NCI-H345 (cell line): ENCODE results near the gene KDSR.
A peak's percentile ranks its signal among the peaks of the same experiment; 100 is the strongest.
"Not testable (repeated sequence)": the region's sequence is repeated elsewhere in the genome, so short reads cannot be mapped to it uniquely, and the experiment has no call there.

Source experiments
- DNase-seq: peaks from one replicate; lab custom pipeline; 2025; lab: John Stamatoyannopoulos, UW

KDSR gene

DNA sequence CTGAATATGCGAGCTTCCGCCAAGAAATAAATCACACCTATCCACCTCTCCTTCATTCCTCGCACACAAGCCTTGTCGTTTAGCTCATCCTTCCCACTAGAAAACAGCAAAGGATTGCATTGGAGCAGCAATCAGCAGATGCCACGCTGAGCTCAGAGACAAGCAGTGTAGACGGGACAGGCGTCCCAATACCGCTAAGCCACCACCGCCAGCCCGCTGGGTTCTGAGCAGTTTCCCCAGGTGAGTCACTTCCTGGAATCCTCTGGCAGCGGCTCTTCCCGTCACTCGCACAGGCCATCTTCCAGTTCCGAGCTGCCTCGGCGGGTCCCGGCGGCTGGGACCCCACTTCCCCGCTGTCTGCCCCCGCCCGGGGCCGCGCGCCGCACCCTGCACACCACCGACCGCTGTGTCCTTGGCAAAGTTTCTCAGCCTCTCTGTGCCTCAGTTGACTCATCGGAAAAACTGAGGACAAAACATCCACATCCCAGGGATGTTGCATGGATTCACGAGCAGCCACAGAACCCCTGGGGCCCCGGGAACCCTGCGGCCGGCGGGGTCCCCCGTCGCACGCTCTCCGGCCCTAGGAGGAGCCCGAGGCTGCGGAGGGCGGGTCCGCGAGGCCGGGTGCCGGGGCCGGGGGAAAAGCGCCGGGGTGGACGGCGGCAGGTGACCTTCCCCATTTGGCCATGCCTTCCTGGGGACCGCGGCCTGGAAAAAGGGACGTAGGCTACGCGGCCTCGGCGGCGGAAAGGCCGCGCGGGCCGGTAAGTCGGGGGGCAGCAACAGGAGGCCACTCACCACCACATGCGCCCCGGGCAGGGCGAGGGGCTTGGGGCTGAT is 573 bp downstream of the KDSR start:
- DNase-seq, result peak; percentile 42

- no peak for DNase-seq
Observed at GRCh38 chr18:63365876-63366212, 1.2 kb downstream of the KDSR start.

GRCh38 chr18:63363951-63364350 is 3.1 kb downstream of the KDSR start:
- no peak for DNase-seq

DNA sequence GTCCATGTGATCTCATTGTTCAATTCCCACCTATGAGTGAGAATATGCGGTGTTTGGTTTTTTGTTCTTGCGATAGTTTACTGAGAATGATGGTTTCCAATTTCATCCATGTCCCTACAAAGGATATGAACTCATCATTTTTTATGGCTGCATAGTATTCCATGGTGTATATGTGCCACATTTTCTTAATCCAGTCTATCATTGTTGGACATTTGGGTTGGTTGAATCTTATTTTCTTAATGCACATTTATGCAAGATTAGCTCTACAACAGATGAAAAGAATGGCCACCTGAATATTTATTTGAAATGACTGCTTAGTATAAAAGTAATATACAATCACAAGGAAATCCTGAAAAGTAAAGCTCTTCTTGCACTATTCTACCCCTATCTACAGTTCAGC is 3.6 kb downstream of the KDSR start:
- DNase-seq, result not testable (repeated sequence)

DNA sequence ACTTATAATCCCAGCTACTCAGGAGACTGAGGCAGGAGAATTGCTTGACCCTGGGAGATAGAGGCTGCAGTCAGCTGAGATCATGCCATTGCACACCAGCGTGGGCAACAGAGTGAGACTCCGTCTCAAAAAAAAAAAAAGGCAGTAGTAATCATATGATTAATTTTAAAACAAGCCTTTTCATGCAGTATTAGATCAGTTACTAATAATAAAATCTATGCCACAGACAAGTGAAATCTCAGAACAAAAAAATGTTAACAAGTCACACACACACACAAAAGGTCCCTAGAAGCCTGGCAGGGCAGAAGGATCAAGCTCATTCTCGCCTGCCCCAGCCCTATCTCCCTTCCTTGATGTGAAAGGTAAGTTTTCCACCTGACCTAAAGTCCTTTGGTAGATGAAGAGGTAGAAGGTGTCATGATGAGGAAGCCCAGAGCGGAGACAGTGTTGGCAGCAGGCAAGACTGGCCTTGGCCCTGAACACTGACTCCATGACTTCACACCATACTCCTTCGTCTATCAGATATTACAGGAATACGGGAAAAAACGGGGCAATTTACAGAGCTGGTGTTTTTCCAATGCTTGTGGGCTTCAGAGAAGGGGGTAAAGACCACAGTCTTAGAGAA is 10.6 kb downstream of the KDSR start:
- DNase-seq, result no peak

- no peak for DNase-seq
Observed at GRCh38 chr18:63350230-63350629, 16.8 kb downstream of the KDSR start.

DNA sequence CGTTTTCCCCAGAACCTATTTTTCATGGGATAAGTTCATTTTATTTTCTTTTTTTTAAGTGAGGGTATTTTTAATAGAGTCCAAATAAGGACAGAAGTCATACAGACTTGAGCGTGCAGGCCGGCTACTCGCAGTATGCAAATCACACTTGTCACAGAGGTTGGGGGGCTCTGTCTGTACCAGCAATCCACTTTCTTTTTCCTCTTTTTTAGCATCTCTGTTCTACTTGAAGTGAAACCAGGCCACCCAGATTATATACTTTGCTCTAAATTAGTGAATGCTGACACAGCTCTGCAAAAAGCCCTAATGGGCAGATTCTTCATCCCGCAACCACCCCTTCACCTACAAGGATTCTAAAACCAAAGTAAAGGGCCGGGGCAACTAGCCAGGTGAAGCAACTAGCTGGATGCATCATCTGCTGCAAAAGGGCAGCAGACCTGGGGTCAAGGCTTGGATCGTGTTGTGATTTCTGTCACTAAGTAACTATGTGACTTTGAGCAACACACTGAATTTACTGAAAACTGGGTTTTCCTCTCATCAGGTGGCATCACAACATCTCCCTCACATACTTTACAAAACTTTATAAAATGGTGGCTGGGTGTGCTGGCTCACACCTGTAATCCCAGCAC is 18.4 kb downstream of the KDSR start:
- no peak for DNase-seq

DNA sequence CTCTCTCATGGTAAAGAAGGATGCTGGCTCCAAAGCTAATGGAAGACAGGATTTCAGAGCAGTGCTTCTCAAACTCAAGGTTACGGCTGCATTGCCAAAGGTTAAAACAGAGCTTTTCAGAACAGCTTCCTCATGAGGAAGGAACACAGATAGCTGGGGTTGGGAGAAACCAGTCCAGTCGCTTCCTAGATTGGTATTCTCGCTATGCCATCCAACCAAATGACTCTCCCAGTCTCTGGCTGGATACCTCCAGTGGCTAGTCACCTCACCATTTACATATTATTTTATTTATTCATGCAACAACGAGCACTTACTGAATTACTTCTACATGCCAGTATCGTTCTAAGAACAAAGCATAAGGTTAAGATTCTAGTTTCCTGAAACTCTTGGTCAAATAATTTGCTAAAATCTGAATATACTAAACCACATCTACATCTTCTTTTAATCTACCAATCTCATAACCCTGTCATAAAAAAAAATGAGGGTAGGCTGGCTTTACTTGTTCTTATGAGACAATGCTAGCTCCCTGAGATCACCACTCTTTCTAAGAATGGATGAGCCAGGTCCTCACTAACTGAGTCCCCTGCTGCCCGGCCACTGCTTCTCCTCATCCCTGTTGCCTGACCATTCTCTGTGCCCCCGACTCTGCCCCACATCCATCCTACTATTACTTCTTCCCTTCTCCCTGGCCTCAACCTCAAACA is 20.4 kb downstream of the KDSR start:
- DNase-seq, result no peak

DNA sequence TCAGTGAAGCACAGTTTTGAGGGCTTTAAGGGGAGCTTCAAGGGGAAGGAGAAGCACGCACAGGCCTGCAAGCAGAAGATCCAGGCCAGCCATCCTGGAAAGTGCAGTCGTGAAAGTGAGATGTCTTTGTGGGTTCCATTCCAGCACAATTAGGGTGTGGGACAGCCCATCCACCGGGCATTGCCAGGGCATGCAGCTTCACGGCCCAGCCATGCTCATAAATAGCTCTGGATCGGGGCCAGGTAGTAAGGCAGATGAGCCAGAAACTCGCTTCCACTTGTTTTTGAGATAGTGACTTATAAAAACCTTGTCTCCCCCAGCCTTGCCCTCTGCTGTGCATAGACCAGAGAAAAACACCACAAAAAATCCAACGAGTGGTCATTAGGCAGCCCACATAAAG is 21.0 kb downstream of the KDSR start:
- no peak for DNase-seq

GRCh38 chr18:63344918-63345317 is 22.1 kb downstream of the KDSR start:
- DNase-seq, result no peak

GRCh38 chr18:63344263-63344662 is 22.7 kb downstream of the KDSR start:
- no peak for DNase-seq

DNA sequence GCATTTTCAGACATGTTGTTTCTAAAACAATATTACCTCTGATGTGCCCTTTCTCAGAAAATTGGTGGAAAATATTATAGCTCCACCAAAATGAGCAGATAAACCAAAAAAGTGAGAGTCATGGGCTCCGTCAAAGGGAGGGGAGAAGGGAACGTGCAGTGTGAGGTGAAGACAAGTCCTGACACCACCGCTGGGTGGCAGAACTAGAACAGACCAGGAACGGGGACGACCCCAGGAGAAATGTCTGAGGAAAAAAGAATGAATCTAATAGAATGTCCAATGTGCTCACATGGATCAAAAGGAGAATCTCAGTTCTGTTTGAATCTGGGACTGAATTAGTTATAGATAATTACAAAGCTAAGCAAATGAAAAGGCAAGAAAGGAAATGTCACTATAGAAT is 24.8 kb downstream of the KDSR start:
- no peak for DNase-seq

GRCh38 chr18:63339920-63340484 is 27.0 kb downstream of the KDSR start:
- peak; percentile 23 for DNase-seq

GRCh38 chr18:63336366-63337099 is 30.5 kb downstream of the KDSR start:
- DNase-seq, result no peak

- DNase-seq, result no peak
Observed at GRCh38 chr18:63331105-63331504, 35.9 kb downstream of the KDSR start.

GRCh38 chr18:63329431-63330145 is 37.4 kb downstream of the KDSR start:
- DNase-seq, result no peak

DNA sequence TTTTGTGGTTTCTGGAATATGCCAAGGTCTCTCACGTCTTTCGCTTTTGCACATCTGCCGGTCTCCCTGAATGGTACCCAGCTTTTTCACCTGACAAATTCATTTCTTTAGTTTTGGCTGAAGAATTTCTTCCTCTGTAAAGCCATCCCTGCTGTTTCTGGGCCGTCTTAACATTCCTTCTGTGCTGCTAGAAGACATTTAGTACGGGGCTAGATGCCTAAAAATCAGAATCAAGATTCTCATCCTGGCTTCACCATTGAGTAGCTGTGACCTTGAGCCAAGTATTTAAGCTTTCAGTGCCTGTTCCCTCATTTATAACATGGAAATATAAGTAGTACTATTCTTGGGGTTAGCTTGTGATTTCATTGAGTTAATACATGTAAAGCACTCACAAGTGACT is 41.0 kb downstream of the KDSR start:
- no peak for DNase-seq

- no peak for DNase-seq
Observed at GRCh38 chr18:63325086-63325686, 41.8 kb downstream of the KDSR start.

- peak; percentile 70 for DNase-seq
Observed at GRCh38 chr18:63322908-63323634, 43.9 kb downstream of the KDSR start.

DNA sequence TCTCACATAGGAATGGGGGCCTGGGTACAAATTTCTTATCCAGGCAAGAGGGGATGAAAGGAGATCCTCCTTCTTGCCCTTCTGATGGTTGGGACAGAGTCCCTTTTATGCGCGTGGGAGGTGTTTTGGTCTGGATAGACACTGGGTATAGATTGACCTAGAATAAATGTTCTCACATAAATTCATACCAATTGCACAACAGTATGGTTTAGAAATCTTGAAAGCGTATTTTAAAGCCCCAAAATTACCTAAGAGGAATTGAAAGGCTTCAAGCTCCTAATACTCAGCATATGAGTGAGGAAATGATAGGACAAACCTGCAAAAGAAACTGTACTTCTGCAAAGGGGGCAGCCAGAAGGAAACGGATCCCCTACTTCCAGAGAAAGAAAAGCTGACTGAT is 44.8 kb downstream of the KDSR start:
- DNase-seq, result no peak
